ENCODE measurements around the gene ICA1.

DNA sequence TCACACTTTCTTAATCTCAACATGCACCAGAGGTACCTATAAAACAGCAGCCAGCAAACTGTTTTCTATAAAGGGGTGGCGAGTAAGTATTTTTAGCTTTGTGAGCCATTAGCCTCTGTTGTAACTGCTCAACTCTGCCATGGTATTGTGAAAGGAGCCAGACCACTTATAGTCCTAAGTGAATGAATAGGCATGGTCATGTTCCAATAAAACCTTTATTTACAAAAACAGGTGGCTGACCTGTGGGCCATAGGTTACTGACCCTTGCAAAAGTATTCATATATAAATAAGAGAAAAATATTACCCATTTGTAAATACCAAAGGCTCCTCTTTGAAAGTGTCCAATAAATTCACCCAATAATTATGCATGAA is 50.3 kb downstream of the ICA1 start:
- TF ChIP-seq GATA3 (IDR thresholded peaks at IDR 0.05; ENCODE audit: low read depth, low read length), result no peak
- TF ChIP-seq GATA2 (IDR thresholded peaks at IDR 0.05; ENCODE audit: low read depth, low read length), result no peak
